Parathyroid adenoma (tissue), 2 donors: ENCODE data around the gene ANTXR1.

ENCODE experiments used
- H2AFZ ChIP-seq: fragments of 300-600 bp; sonication (generic); one replicate; pipeline ENCODE4 v1.7.0; 2017; ENCODE audit warnings: antibody characterized with exemption, mild to moderate bottlenecking
- H3K27ac ChIP-seq: fragments of 300-600 bp; sonication (generic); one replicate; pipeline ENCODE4 v1.7.0; 2017
- H3K27me3 ChIP-seq: fragments of 300-600 bp; sonication (generic); one replicate; pipeline ENCODE4 v1.7.0; 2017; ENCODE audit warnings: low read length; ENCODE audit not compliant: control insufficient read depth, insufficient read depth
- H3K36me3 ChIP-seq: fragments of 300-600 bp; sonication (generic); one replicate; pipeline ENCODE4 v1.7.0; 2017; ENCODE audit warnings: low read length; ENCODE audit not compliant: control insufficient read depth, insufficient read depth
- H3K4me1 ChIP-seq: fragments of 300-600 bp; sonication (generic); one replicate; pipeline ENCODE4 v1.7.0; 2017; ENCODE audit warnings: control low read depth
- H3K4me2 ChIP-seq: fragments of 300-600 bp; sonication (generic); one replicate; pipeline ENCODE4 v1.7.0; 2017; ENCODE audit warnings: low read length
- H3K4me3 ChIP-seq: fragments of 300-600 bp; sonication (generic); one replicate; pipeline ENCODE4 v1.7.0; 2017; ENCODE audit warnings: low read depth, low read length
- H3K79me2 ChIP-seq: fragments of 300-600 bp; sonication (generic); one replicate; pipeline ENCODE4 v1.7.0; 2017; ENCODE audit warnings: control low read depth
- H3K9ac ChIP-seq: fragments of 300-600 bp; sonication (generic); one replicate; pipeline ENCODE4 v1.7.0; 2017; ENCODE audit warnings: mild to moderate bottlenecking
- H3K9me3 ChIP-seq: fragments of 300-600 bp; sonication (generic); one replicate; pipeline ENCODE4 v1.7.0; 2017; ENCODE audit warnings: low read length; ENCODE audit not compliant: control insufficient read depth
- TF ChIP-seq, protein P1 (sequence below): fragments of 300-600 bp; sonication (generic); IDR thresholded peaks from one replicate; pipeline ENCODE4 v1.7.0; 2017; ENCODE audit warnings: antibody characterized with exemption, mild to moderate bottlenecking
- donor health status: primary hyperparathyroidism.

The ANTXR1 gene

GRCh38 chr2:68995916-68996315 is 17.1 kb upstream of the ANTXR1 start:
- Histone ChIP-seq H3K9ac (no peak overlapping the region), H3K9me3 (no peaks in the 10 kb centered on the region), H3K4me3 (no peak overlapping the region), H3K4me1 (no peaks in the 10 kb centered on the region), H2AFZ (no peak overlapping the region), H3K27me3 (no peaks in the 10 kb centered on the region), H3K27ac (no peak overlapping the region), H3K4me2 (no peak overlapping the region), H3K36me3 (no peaks in the 10 kb centered on the region), H3K79me2 (no peaks in the 10 kb centered on the region)
- TF ChIP-seq, protein P1, sequence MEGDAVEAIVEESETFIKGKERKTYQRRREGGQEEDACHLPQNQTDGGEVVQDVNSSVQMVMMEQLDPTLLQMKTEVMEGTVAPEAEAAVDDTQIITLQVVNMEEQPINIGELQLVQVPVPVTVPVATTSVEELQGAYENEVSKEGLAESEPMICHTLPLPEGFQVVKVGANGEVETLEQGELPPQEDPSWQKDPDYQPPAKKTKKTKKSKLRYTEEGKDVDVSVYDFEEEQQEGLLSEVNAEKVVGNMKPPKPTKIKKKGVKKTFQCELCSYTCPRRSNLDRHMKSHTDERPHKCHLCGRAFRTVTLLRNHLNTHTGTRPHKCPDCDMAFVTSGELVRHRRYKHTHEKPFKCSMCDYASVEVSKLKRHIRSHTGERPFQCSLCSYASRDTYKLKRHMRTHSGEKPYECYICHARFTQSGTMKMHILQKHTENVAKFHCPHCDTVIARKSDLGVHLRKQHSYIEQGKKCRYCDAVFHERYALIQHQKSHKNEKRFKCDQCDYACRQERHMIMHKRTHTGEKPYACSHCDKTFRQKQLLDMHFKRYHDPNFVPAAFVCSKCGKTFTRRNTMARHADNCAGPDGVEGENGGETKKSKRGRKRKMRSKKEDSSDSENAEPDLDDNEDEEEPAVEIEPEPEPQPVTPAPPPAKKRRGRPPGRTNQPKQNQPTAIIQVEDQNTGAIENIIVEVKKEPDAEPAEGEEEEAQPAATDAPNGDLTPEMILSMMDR: no peak

DNA sequence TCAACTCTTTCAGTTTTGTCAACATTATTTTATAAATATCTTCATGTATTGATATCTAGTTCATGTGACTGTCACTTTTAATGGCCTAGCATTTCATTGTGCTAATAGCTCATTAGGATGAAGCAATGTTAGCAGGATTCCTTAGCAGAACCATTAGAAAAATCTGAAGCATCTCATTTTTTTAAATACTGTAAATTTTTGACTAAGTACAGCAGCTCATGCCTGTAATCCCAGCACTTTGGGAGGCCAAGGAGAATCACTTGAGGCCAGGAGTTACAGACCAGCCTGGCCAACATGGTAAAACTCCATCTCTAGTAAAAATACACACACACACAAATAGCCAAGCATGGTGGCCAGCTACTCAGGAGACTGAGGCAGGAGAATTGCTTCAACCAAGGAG is 15.6 kb upstream of the ANTXR1 start:
- Histone ChIP-seq H2AFZ (no peak overlapping the region), H3K27me3 (no peaks in the 10 kb centered on the region), H3K9ac (no peak overlapping the region), H3K4me1 (no peaks in the 10 kb centered on the region), H3K36me3 (no peaks in the 10 kb centered on the region), H3K4me3 (no peak overlapping the region), H3K27ac (no peak overlapping the region), H3K9me3 (no peaks in the 10 kb centered on the region), H3K79me2 (no peaks in the 10 kb centered on the region), H3K4me2 (no peak overlapping the region)
- TF ChIP-seq, protein P1: no peak

GRCh38 chr2:69001879-69002278 is 11.1 kb upstream of the ANTXR1 start:
- TF ChIP-seq, protein P1: no peak
- Histone ChIP-seq H3K9me3 (no peaks in the 10 kb centered on the region), H3K4me3 (no peak overlapping the region), H3K79me2 (no peaks in the 10 kb centered on the region), H3K27ac (no peak overlapping the region), H3K4me1 (no peaks in the 10 kb centered on the region), H2AFZ (no peak overlapping the region), H3K27me3 (no peaks in the 10 kb centered on the region), H3K36me3 (no peaks in the 10 kb centered on the region), H3K4me2 (no peak overlapping the region), H3K9ac (no peak overlapping the region)

- Histone ChIP-seq H3K4me2 (no peak overlapping the region), H2AFZ (no peak overlapping the region), H3K4me3 (no peak overlapping the region), H3K9ac (no peak overlapping the region), H3K36me3 (no peaks in the 10 kb centered on the region), H3K9me3 (no peaks in the 10 kb centered on the region), H3K27ac (no peak overlapping the region), H3K27me3 (no peaks in the 10 kb centered on the region), H3K4me1 (no peaks in the 10 kb centered on the region), H3K79me2 (no peaks in the 10 kb centered on the region)
- TF ChIP-seq, protein P1: no peak
Observed at GRCh38 chr2:69003731-69004130, 9.2 kb upstream of the ANTXR1 start.

- H3K27ac ChIP-seq: no peak overlapping the region
Observed at GRCh38 chr2:69007169-69007568, 5.8 kb upstream of the ANTXR1 start.

More at GRCh38 chr2:69007169-69007568, 5.8 kb upstream of the ANTXR1 start:
- Histone ChIP-seq H3K4me1 (no peaks in the 10 kb centered on the region), H3K4me2 (no peak overlapping the region), H3K4me3 (no peak overlapping the region), H2AFZ (no peak overlapping the region), H3K27me3 (no peaks in the 10 kb centered on the region), H3K79me2 (no peaks in the 10 kb centered on the region), H3K9me3 (no peaks in the 10 kb centered on the region), H3K9ac (no peak overlapping the region), H3K36me3 (no peaks in the 10 kb centered on the region)
- TF ChIP-seq, protein P1: no peak
